Colonic mucosa (tissue), 4 donors: ENCODE measurements around the gene ACTR5. TPM values are rescaled to one million over a fixed set of nuclear protein-coding genes. Genes with fewer than 3 reads are reported as not detected.

ENCODE experiments used
- DNase-seq: peaks from one replicate; pipeline ENCODE4 v3.0.0-alpha.2; 2020
- H3K27ac ChIP-seq: fragments of 200-600 bp; one replicate; pipeline ENCODE4 v1.8.0; 2021
- H3K27me3 ChIP-seq: fragments of 200-600 bp; one replicate; pipeline ENCODE4 v1.8.0; 2021
- H3K36me3 ChIP-seq: fragments of 200-600 bp; one replicate; pipeline ENCODE4 v1.8.0; 2021
- H3K4me1 ChIP-seq: fragments of 200-600 bp; one replicate; pipeline ENCODE4 v1.8.0; 2021; ENCODE audit warnings: mild to moderate bottlenecking
- H3K4me3 ChIP-seq: fragments of 200-600 bp; one replicate; pipeline ENCODE4 v1.8.0; 2021
- H3K9ac ChIP-seq, 2 donors: one replicate each; pipeline ENCODE4 v1.7.0; 2013; ENCODE audit warnings: control low read depth in 2 of 2, low read depth in 2 of 2, low read length in 2 of 2
- H3K9me3 ChIP-seq: fragments of 200-600 bp; one replicate; pipeline ENCODE4 v1.8.0; 2021
- intact Hi-C: fragments of 100-400 bp; cut with DNase I; formaldehyde crosslinking; loops from one replicate; pipeline ENCODE4 v1.14.1; 2022
- total RNA-seq, 2 donors: library from RNA; stranded (reverse); fragmentation: NEBNext Ultra II Directional in 1 of 2; extraction: Animal tissue kit (Norgen Biotek cat#: 25700) in 1 of 2; gene quantifications; one replicate each; pipeline ENCODE4 v1.2.1, GENCODE V29; 2021
- TF ChIP-seq, protein P1 (sequence below): fragments of 200-600 bp; IDR thresholded peaks from one replicate; pipeline ENCODE4 v1.8.0; 2022; ENCODE audit warnings: antibody characterized with exemption, mild to moderate bottlenecking
- donor health status: healthy.
- donor health status: DM: no; HTN: no; CAD: no.
- donor health status: DM: no; HTN: no; CAD: no.

ACTR5 gene
- total RNA-seq, 2 donors from 2014 or later: 4.6 to 8.3 TPM

DNA sequence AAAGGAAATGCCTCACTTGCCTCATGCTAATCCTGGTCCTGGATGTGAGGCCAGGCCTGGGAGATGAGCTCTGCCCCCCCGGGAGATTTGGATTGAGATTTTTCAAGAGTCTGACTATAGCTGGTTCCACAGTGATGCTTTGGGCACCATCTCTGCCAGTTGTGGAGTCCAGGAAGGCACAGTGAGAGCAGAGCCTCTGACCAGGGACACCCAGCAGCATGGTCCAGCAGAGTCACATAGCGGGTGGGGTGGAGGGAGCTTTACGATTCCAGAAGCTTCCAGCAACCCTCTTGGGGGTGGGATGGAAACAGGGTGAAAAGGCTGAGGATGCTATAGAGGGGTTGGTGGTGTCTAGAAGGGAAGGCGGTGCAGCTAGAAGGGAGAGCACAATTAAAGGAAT, 15.3 kb upstream of the ACTR5 start:
- Histone ChIP-seq H3K4me1 (no peaks in the 10 kb centered on the region), H3K27me3 (peaks cover 57% of the 10 kb centered on the region), H3K27ac (no peak overlapping the region), H3K9me3 (no peaks in the 10 kb centered on the region), H3K4me3 (no peak overlapping the region), H3K36me3 (no peaks in the 10 kb centered on the region), H3K9ac (no peak overlapping the region)
- intact Hi-C loops: loop anchor here (5.0 kb wide), 1 partner anchor 86 kb away; no protein-coding TSS in a partner anchor
- TF ChIP-seq, protein P1, sequence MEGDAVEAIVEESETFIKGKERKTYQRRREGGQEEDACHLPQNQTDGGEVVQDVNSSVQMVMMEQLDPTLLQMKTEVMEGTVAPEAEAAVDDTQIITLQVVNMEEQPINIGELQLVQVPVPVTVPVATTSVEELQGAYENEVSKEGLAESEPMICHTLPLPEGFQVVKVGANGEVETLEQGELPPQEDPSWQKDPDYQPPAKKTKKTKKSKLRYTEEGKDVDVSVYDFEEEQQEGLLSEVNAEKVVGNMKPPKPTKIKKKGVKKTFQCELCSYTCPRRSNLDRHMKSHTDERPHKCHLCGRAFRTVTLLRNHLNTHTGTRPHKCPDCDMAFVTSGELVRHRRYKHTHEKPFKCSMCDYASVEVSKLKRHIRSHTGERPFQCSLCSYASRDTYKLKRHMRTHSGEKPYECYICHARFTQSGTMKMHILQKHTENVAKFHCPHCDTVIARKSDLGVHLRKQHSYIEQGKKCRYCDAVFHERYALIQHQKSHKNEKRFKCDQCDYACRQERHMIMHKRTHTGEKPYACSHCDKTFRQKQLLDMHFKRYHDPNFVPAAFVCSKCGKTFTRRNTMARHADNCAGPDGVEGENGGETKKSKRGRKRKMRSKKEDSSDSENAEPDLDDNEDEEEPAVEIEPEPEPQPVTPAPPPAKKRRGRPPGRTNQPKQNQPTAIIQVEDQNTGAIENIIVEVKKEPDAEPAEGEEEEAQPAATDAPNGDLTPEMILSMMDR: no peak
- DNase-seq: no peak

- intact Hi-C loops: no loop called here
- no peak overlapping the region for H3K4me3 ChIP-seq
- no peak overlapping the region for H3K27ac ChIP-seq
- no peak for DNase-seq
- TF ChIP-seq, protein P1: no peak
- H3K4me1 ChIP-seq: no peaks in the 10 kb centered on the region
- no peak overlapping the region for H3K9ac ChIP-seq
- peaks cover 35% of the 10 kb centered on the region for H3K27me3 ChIP-seq
- H3K9me3 ChIP-seq: no peaks in the 10 kb centered on the region
- H3K36me3 ChIP-seq: no peaks in the 10 kb centered on the region
Measured at GRCh38 chr20:38735172-38735571, 13.1 kb upstream of the ACTR5 start.

DNA sequence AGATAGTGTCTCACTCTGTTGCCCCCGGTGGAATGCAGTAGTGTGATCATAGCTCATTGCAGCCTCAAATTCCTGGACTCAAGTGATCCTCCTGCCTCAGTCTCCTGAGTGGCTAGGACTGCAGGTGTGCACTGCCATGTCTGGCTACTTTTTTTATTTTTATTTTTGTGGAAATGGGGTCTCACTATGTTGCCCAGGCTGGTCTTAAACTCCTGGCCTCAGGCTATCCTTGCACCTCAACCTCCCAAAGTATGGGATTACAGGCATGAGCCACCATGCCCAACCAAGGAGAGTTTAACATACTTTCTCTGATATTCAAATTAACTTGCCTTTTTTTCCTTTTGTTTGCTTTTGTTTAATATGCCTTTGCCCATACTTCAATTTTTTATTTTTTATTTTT, 10.4 kb upstream of the ACTR5 start:
- H3K4me3 ChIP-seq: no peak overlapping the region
- H3K27me3 ChIP-seq: peaks cover 12% of the 10 kb centered on the region
- H3K9me3 ChIP-seq: no peaks in the 10 kb centered on the region
- H3K36me3 ChIP-seq: no peaks in the 10 kb centered on the region
- H3K27ac ChIP-seq: no peak overlapping the region
- TF ChIP-seq, protein P1: no peak
- DNase-seq: no peak
- H3K9ac ChIP-seq: no peak overlapping the region
- intact Hi-C loops: no loop called here
- H3K4me1 ChIP-seq: no peaks in the 10 kb centered on the region

- intact Hi-C loops: no loop called here
- Histone ChIP-seq H3K4me3 (no peak overlapping the region), H3K27ac (no peak overlapping the region), H3K4me1 (peaks cover 7% of the 10 kb centered on the region), H3K9ac (no peak overlapping the region), H3K27me3 (no peaks in the 10 kb centered on the region), H3K9me3 (no peaks in the 10 kb centered on the region), H3K36me3 (no peaks in the 10 kb centered on the region)
- TF ChIP-seq, protein P1: no peak
- DNase-seq: no peak
Measured at GRCh38 chr20:38745757-38746156, 2.5 kb upstream of the ACTR5 start.

- Histone ChIP-seq H3K36me3 (no peaks in the 10 kb centered on the region), H3K27ac (peak overlapping the region; percentile 67), H3K4me3 (peak overlapping the region; percentile 71), H3K9me3 (no peaks in the 10 kb centered on the region), H3K27me3 (no peaks in the 10 kb centered on the region), H3K9ac (no peak overlapping the region), H3K4me1 (peaks cover 7% of the 10 kb centered on the region)
- peak; percentile 25 for DNase-seq
- intact Hi-C loops: no loop called here
- TF ChIP-seq, protein P1: no peak
Measured at GRCh38 chr20:38747495-38748096, 664 bp upstream of the ACTR5 start.
